Limb (tissue), 2 donors: ENCODE measurements around the gene NFIC.
"Not testable (repeated sequence)": the region's sequence is repeated elsewhere in the genome, so short reads cannot be mapped to it uniquely, and the experiment has no call there.

ENCODE experiments used
- DNase-seq, 2 donors: peaks; one replicate each; pipeline ENCODE4 v3.0.0-alpha.2; 2016; ENCODE audit errors: extremely low spot score in 2 of 2

Gene NFIC

DNA sequence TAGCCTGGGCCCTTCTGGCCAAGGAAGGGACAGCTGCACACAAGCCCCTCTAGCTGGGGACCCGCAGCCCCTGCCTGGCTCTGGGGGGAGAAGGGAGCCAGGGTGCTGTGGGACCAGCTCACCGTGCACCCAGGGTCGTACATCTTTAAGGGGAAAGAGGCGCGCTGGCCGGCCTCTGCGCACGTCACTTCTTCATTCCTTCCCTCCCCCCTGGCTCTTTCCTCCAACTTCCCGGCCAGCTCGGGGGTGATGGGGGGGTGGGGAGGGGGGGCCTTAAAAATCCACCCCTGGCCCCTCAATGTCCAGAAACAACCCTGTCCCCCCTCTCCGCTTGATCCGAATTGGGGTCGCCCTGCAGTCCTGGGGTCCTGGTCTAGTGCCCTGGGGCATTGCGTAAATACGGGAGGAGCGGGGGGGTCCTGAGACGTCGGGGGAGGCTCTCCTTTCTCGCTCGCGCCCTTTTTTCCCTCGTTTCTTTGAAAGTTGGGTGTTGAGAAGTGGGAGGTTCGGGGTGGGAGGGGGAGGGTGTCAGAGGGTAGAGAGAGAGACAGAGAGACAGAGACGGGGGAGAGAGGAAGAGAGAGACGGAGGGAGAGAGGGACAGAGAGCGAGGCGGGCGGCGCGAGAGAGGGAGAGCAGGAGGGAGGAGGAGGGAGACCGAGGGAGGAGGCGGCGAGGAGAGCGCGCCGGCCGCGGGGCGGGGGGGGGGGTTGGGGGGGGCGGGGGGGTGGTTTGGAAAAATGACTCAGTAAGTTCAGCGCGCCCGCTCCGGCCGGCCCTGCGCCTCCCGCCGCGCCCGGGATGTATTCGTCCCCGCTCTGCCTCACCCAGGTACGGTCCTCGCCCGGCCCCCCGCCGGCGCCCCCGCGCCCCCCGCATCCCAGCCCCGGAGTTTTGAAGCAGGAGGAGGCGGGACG, at the start of gene NFIC:
NFIC (plus strand) TSS at position 748 of the 917 bp plus-strand sequence; CDS start at position 802, 54 bp downstream.
- peak; percentile 80 to 84 for DNase-seq

DNA sequence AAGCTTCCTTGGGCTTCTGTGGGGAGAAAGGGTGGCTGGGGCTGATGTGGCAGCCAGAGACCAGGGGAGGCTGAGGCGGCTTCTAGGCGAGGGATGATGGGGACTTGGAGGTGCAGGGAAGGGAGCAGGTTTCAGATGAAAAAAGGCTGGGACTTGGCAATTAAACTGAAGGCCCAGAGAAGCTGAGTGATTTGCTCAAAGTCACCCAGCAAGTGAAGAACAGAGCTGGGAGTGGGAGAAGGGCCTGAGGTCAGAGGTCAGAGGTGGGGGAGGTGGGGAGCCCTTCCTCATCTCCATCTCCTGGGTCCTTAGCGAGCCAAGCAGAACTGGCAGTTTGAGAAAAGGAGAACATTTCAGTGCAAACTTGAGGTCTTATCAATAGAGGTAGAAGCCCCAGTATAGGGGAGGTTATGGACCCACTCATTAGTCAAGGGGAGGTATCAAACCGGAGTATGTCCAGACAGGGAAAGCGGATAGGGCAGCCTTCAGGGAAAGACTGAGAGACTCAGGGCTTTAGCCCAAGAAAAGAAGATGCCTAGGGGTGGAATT, 49.6 kb upstream of the NFIC start:
- no peak for DNase-seq

DNA sequence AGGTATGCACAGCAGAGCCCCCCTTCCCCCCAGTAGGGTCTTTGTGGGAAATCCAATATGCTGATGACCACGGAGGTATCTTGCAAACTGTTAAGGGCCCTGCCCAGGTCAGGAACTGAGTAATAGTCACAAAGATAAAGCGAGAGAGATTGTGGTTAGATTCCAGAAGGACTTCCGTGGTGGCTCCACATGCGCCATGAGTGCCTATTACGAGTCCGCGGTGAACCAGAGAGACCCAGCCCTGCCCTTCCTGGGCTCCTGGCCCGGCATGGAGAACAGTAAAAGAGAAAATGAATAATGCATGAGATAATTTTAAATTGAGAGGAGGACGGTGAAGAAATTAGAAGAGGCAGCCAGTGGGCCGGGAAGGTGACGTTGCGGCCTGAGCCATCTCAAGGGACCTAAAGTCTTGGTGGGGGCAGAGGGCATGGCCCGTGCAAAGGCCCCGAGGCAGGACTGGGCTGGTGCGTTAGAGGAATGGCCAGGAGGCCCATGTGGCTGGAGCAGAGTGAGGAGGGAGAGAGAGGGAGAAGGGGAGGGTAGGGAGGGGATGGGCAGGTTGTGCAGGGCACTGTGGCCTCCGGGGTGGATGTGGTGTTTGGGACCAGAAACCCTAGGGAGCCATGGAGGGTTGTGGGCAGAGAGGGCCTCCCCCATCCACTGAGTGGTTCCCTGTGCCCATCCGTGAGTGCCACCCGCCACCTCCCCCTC, 46.6 kb upstream of the NFIC start:
- DNase-seq, result no peak

DNA sequence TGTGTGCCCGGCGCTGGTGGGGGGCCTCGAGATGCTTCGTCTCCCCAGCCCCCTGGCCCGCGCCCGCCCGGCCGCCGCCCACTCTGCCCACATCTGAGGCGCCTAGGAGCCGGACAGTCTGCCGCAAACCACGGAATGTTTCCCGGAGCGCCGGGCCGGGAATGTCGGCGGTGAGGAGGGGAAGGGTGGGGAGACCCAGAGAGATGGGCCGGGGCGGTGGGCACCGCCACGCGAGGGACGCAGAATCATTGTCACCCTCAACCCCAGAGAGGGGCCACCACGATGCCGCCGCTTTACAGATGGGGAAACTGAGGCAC, 46.1 kb upstream of the NFIC start:
- DNase-seq, result no peak

DNA sequence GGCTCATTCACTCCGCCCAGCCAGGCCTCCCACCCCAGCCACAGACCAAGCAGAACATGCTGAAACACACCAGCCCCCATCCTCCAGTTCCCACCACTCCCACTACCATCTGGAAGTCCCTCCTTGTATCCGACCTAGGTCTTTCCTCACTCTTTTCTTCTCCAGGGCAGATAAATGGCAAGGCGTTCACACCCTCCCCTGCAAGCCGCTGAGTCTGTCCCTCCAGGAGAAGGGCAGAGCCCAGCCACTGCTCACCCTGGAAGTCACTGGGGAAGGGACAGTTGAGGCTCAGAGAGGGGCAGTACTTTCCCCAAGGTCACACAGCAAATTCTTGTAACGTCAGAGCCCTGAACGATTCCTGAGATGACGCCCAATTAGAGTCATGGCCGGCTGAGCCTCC, 45.5 kb upstream of the NFIC start:
- no peak for DNase-seq

DNA sequence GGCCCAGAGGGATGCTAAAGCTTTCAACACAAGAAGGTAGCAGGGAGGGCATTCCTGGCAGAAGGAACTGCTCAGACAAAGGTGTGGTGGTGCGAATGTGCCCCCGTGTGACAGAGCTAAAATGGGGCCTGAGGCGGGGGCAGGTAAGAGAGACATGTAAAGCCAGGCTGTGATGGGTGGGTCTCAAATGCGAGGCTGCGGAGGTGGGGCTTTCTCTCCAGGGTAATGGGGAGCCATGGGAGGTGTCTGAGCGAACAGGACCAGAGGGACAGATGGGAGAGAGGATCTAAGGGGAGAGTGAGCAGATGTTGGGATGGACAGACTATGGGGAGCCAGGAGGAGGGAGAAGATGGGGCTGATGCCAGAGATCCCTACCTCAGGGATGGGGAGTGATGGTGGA, 44.7 kb upstream of the NFIC start:
- DNase-seq, result no peak

DNA sequence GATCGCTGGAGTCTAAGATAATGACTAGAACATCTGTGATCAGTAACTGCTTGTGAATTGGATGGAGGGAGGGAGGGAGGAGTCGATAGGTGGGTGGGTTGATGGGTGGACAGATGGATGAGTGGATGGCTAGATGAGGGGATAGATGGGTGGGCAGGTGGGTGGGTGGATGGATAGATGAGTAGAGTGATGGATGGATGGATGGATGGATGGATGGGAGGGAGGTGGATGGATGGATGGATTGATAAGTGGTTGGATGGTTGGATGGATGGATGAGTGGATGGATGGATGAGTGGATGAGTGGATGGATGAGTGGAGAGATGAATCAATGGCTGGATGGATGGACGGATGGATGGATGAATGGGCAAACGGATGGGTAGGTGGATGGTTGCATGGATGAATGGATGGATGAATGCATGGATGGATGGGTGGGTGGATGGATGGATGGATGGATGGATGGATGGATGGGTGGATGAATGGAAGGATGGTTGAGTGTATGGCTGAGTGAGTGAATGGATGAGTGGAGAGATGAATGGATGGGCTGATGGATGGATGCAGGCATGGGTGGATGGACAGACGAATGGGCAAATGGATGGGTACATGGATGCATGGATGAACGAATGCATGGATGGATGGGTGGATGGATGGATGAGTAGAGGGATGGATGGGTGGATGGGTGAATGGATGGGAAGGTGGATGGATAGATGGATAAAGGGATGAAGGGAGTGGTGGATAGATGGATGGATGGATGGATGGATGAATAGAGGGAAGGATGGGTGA, 44.0 kb upstream of the NFIC start:
- no peak for DNase-seq

DNA sequence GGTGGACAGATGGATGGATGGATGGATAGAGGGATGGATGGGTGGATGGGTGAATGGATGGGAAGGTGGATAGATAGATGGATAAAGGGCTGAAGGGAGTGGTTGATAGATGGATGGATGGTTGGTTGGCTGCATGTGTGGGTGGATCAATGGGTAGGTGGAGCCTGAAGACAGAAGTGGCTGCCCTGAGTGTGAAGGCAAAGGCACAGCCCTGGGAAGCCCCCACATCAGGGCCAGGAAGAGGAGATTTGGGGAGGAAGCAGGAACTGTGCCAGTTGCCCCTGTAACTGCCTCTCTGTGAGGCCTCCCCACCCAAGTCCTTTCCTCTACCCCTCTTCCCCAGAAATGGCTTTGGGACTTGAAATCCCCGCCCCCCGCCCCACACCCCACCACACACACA, 43.4 kb upstream of the NFIC start:
- no peak for DNase-seq

GRCh38 chr19:3323658-3324057, 42.7 kb upstream of the NFIC start:
- DNase-seq, result no peak

DNA sequence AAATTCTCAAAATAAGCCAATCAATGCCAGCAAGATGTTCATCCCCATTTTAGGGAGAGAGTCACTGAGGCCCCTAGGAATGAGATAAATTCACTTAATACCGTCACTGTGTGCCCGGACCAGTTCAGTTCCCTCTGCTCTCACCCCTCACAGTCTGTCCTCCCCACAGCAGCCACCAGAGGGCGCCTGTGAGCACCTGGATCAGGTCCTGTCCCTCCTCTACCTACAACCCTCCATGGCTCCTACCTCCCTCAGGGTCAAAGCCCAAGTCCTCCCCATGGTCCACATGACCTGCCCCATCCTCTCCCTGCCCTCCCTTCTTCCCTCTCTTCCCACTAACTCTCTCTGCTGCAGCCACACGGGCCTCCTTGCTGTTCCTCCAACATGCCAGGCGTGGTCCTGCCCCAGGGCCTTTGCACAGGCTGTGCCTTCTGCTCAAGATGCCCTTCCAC, 42.0 kb upstream of the NFIC start:
- DNase-seq, result no peak

- no peak for DNase-seq
Observed at GRCh38 chr19:3325451-3325850, 40.9 kb upstream of the NFIC start.

DNA sequence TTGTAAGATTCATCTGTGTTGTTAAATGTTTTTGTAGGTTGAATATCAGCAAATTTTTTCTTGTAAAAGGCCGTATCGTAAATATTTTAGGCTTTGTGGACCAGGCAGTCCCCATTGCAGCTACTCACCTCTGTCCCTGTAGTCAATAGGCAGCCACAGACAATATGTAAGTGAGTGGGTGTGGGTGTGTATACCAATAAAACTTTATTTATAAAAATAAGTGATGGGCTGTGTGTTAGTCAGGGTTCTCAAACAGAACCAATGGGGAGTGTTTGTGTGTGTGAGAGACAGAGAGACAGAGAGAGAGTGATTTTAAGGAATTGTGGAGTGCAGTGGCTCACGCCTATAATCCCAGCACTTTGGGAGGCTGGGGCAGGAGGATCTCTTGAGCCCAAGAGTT, 37.6 kb upstream of the NFIC start:
- DNase-seq, result no peak

DNA sequence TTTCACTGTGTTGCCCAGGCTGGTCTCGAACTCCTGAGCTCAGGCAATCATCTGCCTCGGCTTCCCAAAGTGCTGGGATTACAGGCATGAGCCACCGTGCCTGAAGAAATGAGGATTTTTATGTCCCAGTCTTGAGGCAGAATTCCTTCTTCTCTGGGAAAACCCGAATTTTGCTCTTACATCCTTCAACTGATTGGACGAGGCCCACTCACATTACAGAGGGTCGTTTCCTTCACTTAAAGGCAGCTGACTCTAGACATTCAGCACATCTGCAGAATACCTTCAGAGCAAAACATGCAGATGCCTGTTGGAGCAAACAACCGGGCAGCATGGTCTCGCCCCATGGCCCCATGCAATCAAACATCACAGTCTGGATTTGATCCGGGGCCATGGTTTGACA, 36.3 kb upstream of the NFIC start:
- DNase-seq, result no peak

- not testable (repeated sequence) for DNase-seq
Observed at GRCh38 chr19:3332232-3332631, 34.2 kb upstream of the NFIC start.

GRCh38 chr19:3333020-3333583, 33.3 kb upstream of the NFIC start:
- no peak for DNase-seq

- DNase-seq, result no peak
Observed at GRCh38 chr19:3333662-3334061, 32.7 kb upstream of the NFIC start.

DNA sequence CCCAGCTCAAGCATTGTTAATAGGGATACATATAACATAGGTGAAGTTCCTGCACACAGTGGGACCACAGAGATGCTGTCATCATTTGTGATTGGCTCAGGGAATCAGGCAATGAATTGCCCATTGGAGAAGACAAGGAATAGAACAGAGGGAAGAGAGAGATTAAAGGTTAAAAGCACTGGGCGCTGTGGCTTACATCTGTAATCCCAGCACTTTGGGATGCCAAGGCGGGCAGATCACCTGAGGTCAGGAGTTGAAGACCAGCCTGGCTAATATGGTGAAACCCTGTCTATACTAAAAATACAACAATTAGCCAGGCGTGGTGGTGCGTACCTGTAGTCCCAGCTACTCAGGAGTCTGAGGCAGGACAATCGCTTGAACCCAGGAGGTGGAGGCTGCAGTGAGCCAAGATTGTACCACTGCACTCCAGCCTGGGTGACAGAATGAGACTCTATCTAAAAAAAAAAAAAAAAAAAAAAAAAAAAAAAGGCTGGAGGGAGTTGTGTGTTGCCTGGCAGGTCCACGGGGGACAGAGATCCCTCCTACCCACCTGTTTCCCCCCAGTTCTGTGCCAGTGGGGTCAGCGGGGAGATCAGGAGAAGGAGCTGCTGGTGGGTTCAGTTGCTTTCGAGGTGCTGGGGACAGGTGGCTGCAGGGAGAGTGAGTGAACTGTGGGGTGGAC, 31.5 kb upstream of the NFIC start:
- DNase-seq, result not testable (repeated sequence)

DNA sequence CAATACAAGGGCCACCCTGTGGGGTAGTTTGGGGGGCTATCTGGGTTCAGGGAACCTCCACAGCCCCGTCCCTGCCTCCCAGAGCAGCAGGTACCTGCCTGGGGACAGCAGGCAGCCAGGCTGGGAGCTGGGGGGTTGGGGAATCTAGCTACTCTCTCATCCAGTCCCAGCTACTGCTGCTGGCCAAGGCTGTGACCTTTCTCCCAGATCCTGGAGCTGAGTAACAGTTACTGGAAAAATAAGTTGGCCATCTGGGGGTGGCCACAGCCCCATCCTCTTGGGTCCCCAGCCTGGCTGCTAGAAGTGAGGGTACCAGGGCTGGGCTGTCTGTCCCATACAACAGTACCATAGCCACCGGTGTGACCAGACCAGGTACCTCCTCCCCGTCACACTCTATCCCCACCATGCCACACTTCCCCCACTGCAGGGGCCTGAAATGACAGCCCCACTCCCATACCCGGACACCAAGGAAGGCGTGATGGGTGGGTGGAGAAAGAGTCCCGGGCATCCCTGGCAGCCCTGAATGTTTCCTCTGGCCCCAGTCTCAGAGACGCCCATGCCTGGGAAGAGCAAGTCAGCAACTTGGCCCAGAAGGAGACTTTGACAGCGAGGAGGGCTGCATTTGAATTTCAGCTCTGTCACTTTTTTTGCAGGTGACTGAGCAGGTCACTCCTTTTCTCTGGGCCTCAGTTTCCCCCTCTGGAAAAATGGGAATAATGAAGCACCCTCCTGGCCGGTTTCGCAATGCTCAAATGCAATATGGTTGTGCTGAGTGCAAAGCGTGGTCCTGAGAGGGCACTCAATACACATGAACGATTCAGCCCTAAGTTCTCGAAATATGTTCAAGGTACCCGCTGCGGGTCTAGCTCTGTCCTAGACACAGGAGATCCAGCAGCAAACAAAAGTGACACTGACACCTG, 30.7 kb upstream of the NFIC start:
- DNase-seq, result no peak

DNA sequence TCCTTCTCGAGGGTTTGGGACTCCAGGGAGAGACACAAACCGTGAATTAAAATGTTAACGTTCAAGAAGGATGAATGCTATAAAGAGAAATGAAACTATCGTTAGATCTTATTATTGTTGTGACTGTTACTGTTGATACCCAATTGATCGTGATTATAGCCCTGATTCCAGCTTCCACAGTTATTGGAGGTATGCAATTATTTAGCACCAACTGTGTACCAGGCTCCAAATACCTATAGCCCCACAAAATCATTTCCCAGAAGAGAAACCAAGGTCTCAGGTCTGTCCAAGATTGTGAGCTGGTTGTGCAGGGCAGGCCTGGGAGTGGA, 30.1 kb upstream of the NFIC start:
- DNase-seq, result no peak
